Large intestine (tissue), 3 donors: ENCODE data around the gene CNGB1. TPM values are rescaled to one million over a fixed set of nuclear protein-coding genes. Genes with fewer than 3 reads are reported as not detected.

Experiments used
- DNase-seq, 2 donors: peaks; one replicate each; pipeline versions ENCODE4 v3.0.0 to v3.0.0-alpha.2; 2013
- H3K27ac ChIP-seq: one replicate; pipeline ENCODE4 v1.5.1; 2013; ENCODE audit warnings: low read length
- H3K27me3 ChIP-seq: 2 replicates; pipeline ENCODE4 v1.6.1; 2013; ENCODE audit warnings: low read length; ENCODE audit not compliant: control insufficient read depth, insufficient read depth
- H3K36me3 ChIP-seq: 2 replicates; pipeline ENCODE4 v1.6.1; 2013; ENCODE audit warnings: low read length; ENCODE audit not compliant: control insufficient read depth, insufficient read depth
- H3K4me1 ChIP-seq: one replicate; pipeline ENCODE4 v1.6.1; 2013; ENCODE audit warnings: low read length; ENCODE audit not compliant: control insufficient read depth, insufficient read depth
- H3K4me3 ChIP-seq: one replicate; pipeline ENCODE4 v1.5.1; 2013; ENCODE audit warnings: low read length
- H3K9me3 ChIP-seq: one replicate; pipeline ENCODE4 v1.6.1; 2013; ENCODE audit warnings: mild to moderate bottlenecking, low read depth, low read length, moderate library complexity; ENCODE audit not compliant: control insufficient read depth
- WGBS: methylation state at CpG from one replicate; pipeline ENCODE4 v1.1.5; 2013; ENCODE audit warnings: low lambda C conversion rate; ENCODE audit not compliant: insufficient coverage; 5-methylcytosine and 5-hydroxymethylcytosine counted together
- polyA plus RNA-seq: library from polyadenylated mRNA; unstranded; fragments of 120-200 nt; gene quantifications from one replicate; pipeline ENCODE4 v1.2.1, GENCODE V29; 2013

Gene CNGB1
- polyA plus RNA-seq, 1 donor, result 7.5 TPM

DNA sequence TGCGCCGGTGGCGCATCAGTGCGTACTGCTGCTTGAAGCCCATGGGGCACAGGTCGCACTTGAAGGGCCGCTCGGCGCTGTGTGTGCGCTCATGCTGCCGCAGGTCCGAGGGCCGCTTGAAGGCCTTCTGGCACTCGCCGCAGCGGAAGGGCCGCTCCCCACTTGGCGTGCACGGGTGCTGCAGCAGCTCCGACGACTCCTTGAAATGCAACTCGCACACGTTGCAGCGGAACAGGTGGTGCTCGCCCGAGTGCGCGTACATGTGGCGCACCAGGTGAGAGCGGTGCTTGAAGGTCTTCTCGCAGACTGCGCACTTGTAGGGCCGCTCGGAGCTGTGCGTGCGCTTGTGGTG, 26.2 kb upstream of the CNGB1 start:
- no peak overlapping the region for H3K4me3 ChIP-seq
- H3K27ac ChIP-seq, result no peak overlapping the region
- H3K4me1 ChIP-seq, result peaks cover 4% of the 10 kb centered on the region
- H3K36me3 ChIP-seq, result peaks cover 48% of the 10 kb centered on the region
- H3K27me3 ChIP-seq, result no peaks in the 10 kb centered on the region
- no peak for DNase-seq
- WGBS, result no CpG with 5 or more reads among the region's 35 CpGs
- no peaks in the 10 kb centered on the region for H3K9me3 ChIP-seq

DNA sequence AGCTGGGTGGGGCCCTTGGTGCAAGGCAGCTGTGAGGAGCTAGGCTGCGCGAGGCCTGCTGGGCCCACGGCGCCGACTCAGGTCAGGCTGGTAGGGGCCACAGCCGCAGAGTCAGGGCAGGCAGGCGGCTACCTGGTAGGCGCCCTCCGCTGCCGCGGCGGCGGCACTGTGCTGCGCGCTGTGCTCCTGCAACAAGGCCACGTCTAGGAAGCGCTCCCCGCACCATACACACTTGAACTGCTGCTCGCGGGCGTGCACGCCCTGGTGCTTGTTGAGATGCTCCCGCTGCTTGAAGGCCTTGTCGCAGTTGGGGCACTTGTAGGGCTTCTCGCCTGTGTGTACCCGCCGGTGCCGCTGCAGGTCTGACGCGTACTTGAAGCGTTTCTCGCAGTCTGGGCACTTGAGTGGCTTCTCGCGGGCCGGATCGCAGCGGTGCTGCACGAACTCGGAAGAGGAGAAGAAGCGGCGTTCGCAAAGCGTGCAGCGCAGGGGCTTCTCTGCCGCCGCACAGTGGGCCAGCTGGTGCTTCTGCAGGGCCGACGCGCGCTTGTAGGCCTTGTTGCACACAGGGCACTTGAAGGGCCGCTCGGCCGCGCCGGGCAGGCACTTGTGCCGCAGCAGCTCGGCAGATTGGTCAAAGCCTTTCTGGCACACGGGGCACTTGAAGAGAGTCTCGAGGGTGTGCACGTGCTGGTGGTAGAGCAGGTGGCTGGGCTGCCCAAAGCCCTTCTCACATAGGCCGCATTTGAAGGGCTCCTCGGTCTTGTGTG, 25.7 kb upstream of the CNGB1 start:
- H3K4me1 ChIP-seq, result peaks cover 4% of the 10 kb centered on the region
- no peaks in the 10 kb centered on the region for H3K27me3 ChIP-seq
- whole genome bisulfite sequencing, result no CpG with 5 or more reads among the region's 62 CpGs
- H3K9me3 ChIP-seq, result no peaks in the 10 kb centered on the region
- H3K27ac ChIP-seq, result no peak overlapping the region
- H3K36me3 ChIP-seq, result peaks cover 48% of the 10 kb centered on the region
- H3K4me3 ChIP-seq, result no peak overlapping the region
- no peak for DNase-seq

GRCh38 chr16:57995721-57996405, 24.9 kb upstream of the CNGB1 start:
- peaks cover 4% of the 10 kb centered on the region for H3K4me1 ChIP-seq
- WGBS, result no CpG with 5 or more reads among the region's 18 CpGs
- H3K27me3 ChIP-seq, result no peaks in the 10 kb centered on the region
- peaks cover 48% of the 10 kb centered on the region for H3K36me3 ChIP-seq
- no peak overlapping the region for H3K4me3 ChIP-seq
- no peaks in the 10 kb centered on the region for H3K9me3 ChIP-seq
- DNase-seq, result no peak
- H3K27ac ChIP-seq, result no peak overlapping the region

GRCh38 chr16:57994778-57995177, 23.9 kb upstream of the CNGB1 start:
- no peak overlapping the region for H3K4me3 ChIP-seq
- peaks cover 48% of the 10 kb centered on the region for H3K36me3 ChIP-seq
- DNase-seq, result peak in 1 of 2 donors; percentile 22
- no CpG with 5 or more reads among the region's 4 CpGs for WGBS
- H3K9me3 ChIP-seq, result no peaks in the 10 kb centered on the region
- H3K27ac ChIP-seq, result no peak overlapping the region
- H3K27me3 ChIP-seq, result no peaks in the 10 kb centered on the region
- peaks cover 3% of the 10 kb centered on the region for H3K4me1 ChIP-seq

GRCh38 chr16:57994361-57994760, 23.4 kb upstream of the CNGB1 start:
- no peak overlapping the region for H3K27ac ChIP-seq
- no CpG with 5 or more reads among the region's 4 CpGs for whole genome bisulfite sequencing
- no peak for DNase-seq
- H3K36me3 ChIP-seq, result peaks cover 48% of the 10 kb centered on the region
- H3K27me3 ChIP-seq, result no peaks in the 10 kb centered on the region
- no peaks in the 10 kb centered on the region for H3K4me1 ChIP-seq
- H3K9me3 ChIP-seq, result no peaks in the 10 kb centered on the region
- no peak overlapping the region for H3K4me3 ChIP-seq

GRCh38 chr16:57993897-57994296, 23.0 kb upstream of the CNGB1 start:
- no CpG with 5 or more reads among the region's 5 CpGs for WGBS
- H3K4me1 ChIP-seq, result no peaks in the 10 kb centered on the region
- no peak for DNase-seq
- H3K27me3 ChIP-seq, result no peaks in the 10 kb centered on the region
- H3K9me3 ChIP-seq, result no peaks in the 10 kb centered on the region
- peaks cover 48% of the 10 kb centered on the region for H3K36me3 ChIP-seq
- H3K27ac ChIP-seq, result no peak overlapping the region
- H3K4me3 ChIP-seq, result no peak overlapping the region

- Histone ChIP-seq H3K4me1 (no peaks in the 10 kb centered on the region), H3K36me3 (peaks cover 48% of the 10 kb centered on the region), H3K27ac (no peak overlapping the region), H3K4me3 (no peak overlapping the region), H3K27me3 (no peaks in the 10 kb centered on the region), H3K9me3 (no peaks in the 10 kb centered on the region)
- no peak for DNase-seq
- no CpG with 5 or more reads among the region's 8 CpGs for WGBS
Measured at GRCh38 chr16:57993438-57993837, 22.5 kb upstream of the CNGB1 start.

DNA sequence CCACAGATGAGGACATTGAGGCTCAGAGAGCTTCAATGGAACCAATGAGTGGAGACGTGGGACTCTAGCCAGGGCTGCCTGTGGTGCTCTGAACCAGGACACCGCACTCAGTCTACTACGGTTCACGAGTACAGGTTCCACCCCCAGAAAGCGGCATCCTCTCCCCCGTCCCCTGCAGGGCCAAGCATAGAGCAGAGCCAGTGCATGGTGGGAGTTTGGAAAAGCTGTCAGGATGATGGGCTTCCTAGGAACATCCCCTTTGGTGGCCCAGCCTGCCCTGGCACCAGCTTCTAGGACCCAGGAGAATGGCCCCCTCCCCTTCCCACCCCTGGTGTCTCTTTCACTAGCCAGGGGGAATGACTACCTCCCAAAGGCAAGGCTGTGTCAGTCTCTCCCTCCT, 21.2 kb upstream of the CNGB1 start:
- Histone ChIP-seq H3K27ac (no peak overlapping the region), H3K9me3 (no peaks in the 10 kb centered on the region), H3K4me3 (no peak overlapping the region), H3K36me3 (peaks cover 38% of the 10 kb centered on the region), H3K27me3 (peaks cover 11% of the 10 kb centered on the region), H3K4me1 (no peaks in the 10 kb centered on the region)
- no CpG with 5 or more reads among the region's 6 CpGs for WGBS
- no peak for DNase-seq

DNA sequence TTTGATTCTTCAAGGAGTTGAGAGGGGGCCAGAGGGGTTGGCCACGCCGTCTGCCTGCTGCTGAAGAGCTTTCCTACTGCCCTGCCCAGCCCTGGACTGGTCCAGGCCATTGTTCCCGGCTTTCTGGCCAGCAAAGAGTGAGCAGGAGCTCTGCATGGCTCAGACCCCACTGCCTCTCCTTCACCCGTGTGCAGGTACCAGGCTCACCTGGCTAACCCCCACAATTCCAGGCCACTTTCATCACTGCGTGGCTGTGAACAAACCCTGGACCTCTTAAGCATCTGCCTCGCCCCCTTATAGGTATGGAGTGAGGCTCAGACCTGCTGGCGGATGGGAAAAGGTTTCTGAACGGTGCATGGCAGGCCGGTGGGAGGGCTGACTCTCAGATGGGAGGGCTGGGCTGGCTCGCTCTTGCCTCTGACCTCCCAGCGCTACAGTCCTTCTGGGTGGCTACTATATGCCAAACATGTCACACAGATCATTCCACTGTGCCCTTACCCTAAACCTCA, 20.7 kb upstream of the CNGB1 start:
- Histone ChIP-seq H3K4me1 (no peaks in the 10 kb centered on the region), H3K4me3 (no peak overlapping the region), H3K27me3 (peaks cover 16% of the 10 kb centered on the region), H3K9me3 (no peaks in the 10 kb centered on the region), H3K36me3 (peaks cover 34% of the 10 kb centered on the region), H3K27ac (no peak overlapping the region)
- no peak for DNase-seq
- no CpG with 5 or more reads among the region's 11 CpGs for WGBS

- peaks cover 9% of the 10 kb centered on the region for H3K9me3 ChIP-seq
- WGBS, result no CpG with 5 or more reads among the region's 1 CpG
- no peak for DNase-seq
- peaks cover 10% of the 10 kb centered on the region for H3K36me3 ChIP-seq
- no peak overlapping the region for H3K4me3 ChIP-seq
- peaks cover 14% of the 10 kb centered on the region for H3K4me1 ChIP-seq
- H3K27me3 ChIP-seq, result peaks cover 41% of the 10 kb centered on the region
- H3K27ac ChIP-seq, result no peak overlapping the region
Measured at GRCh38 chr16:57988929-57989328, 18.0 kb upstream of the CNGB1 start.
